DMS79 (cell line): ENCODE measurements around the gene GRIK2.

ENCODE experiments used
- DNase-seq: peaks from one replicate; lab custom pipeline; 2025; lab: John Stamatoyannopoulos, UW

GRIK2 gene

DNA sequence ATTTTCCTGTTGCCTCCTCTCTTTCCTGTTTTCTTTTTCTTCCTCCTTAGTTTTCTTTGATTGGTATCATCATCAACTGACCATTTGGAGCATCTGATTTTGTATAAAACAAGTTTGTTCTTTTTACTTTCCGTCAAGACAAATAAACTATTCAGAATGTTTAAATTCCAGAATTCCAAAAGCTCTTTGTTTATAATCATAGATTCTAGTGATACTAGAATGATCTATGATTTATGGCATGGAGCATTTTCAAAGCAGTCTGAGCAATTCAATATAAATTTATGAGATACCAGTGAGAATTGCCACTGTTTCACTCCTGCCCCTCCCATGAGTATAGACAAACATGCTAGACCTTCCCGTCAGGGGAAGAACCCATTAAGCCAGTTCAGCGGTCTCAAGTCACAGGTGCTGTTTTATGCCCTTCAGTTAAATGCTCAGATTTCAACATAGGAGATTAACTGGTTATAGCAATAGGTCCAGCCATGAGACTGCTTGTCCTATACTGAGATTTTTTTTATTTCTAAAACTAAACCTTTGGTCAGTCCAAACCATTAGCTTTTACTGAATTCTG is 60.7 kb downstream of the GRIK2 start:
- no peak for DNase-seq

DNA sequence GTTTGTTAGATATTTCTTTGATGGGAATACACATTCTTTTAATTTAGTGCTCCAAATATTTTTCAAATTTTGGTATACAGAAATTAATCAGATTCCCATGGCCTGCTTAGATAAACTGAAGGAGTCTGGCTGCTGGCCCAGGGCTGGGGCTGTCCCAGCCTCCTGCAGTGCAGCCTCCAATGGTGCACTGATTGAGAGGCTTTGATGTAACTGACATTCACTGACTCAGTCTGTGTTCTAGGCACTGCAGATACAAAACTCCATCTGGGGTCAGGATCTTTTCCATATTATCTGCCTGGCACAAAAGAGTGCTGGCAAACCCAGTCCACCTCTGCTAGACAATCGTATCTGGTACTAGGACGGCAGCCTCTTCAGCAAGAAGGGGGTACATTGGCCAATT is 64.8 kb downstream of the GRIK2 start:
- no peak for DNase-seq

DNA sequence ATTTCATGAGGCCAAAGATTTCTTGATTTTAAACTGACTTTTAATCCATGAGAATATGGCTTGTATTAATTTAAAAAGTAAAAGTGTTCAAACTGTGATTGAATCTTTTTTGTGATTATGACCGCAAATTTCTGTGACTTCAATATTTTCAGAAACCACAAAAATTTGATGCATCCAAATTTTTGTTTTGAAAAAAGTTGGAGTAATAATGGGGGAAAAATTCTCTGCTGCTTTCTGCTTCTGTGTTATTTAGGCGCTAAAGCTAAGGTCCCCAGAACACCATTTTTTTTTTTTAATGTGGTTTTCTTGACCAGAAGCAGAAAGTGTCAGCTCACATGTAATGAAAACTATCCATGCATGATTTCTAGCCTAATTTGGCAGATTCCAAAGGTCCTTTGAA is 65.3 kb downstream of the GRIK2 start:
- DNase-seq, result no peak

DNA sequence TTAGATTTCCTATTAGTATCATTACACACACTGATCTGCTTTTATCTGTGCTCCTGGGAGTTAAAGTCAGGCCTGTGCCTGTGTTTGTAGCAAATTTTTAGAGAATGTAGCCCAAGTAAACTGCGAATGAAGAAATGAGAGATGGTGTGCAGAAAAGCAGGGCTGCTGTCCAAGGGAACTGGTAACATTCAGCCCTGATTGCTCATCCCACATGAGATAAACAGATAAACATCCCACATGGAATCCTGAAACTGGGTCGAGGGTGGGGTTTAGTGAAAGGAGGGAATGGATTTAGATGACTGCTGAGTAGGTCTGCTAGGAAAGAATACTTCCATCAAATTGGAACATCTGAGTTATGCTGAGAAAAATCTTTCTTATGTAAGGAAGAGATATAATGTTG is 69.1 kb downstream of the GRIK2 start:
- DNase-seq, result no peak

DNA sequence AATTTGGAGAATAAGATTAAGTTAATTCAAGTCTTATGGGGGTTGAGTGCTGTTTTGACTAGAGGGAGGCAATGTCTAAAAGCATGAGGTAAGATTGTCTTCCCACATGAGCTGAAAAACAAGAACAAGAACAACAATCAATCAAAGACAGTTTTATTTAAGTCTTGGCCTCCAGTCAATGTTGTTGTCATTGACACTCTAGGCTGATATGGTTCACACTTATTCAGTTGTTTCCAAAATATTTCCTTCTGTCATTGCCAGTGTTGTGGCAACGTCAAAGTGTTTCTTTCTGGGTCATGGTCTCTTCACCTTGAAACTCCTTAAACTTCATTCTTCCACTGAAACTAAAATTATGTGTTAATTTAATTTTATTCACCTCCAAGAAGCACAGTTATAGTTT is 72.4 kb downstream of the GRIK2 start:
- no peak for DNase-seq

DNA sequence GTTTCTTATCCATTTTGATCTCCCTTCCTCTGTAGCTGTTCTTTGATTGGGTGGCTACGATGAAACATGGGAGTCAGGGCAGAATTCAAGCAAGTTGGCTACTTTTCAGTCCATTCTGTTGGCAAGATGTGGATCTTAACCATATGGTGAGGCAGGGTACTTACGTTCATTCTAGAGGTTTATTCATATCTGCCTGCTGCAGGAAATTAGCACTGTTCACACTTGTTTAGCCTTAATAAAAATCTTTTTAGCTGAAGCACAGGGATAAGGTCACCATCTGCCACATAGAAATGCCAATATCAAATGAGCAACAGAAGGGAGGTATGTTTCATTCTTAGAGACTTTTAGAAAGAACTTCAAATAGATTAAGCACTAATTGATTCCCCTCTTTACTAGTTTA is 83.9 kb downstream of the GRIK2 start:
- DNase-seq, result no peak

DNA sequence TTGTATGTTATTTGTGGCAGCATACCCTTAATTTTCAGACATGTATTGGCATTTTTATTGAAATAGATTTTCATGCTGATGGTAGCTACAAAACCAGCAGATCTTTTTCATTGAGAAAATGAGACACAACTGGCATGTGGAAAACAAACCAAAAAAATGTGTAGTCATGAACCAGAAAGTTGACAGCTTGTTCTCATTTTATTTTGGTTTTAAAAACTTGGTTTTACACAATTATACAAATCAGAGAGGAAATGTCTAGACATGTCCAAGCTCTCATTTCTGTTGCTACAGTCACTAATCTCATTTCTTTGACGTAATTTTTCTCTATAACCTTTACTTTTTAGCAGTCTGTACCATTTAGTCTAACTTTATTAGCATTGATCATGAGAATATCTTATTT is 85.4 kb downstream of the GRIK2 start:
- DNase-seq, result no peak

DNA sequence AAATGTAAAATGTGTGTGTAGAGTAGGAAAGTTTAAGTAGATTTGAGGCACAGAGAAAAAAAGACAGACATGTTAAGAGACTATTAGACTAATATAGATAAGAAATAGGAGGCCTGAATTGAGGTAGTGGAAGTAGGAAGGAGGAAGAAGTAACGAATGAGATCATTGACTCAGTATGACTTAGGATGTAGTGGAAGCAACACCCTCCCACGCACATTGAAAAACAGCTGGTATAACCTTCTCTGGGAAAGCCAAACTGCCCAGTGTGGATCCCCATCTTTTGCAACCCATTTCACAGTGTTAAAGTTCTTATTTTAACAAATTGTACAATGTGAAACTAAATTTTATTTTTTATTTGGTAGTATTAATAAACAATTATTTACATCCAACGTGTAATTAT is 89.1 kb downstream of the GRIK2 start:
- no peak for DNase-seq

DNA sequence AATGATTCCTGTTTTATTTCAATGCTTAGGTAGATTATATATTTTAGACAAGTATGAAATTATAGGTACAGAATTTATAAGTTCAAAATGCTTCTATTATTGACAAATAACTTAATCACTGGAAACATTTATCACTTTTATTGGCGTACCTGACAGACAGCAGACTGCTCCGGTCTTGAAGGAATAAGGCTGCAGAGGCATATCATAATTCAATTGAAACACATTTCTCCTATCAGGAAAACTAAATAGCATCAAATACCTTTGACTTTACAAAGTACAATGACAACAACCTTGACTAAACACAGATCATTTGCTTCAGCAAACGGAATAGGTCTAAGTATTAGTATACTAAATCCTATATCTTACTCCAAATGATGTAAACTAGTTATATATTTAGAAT is 91.3 kb downstream of the GRIK2 start:
- no peak for DNase-seq

DNA sequence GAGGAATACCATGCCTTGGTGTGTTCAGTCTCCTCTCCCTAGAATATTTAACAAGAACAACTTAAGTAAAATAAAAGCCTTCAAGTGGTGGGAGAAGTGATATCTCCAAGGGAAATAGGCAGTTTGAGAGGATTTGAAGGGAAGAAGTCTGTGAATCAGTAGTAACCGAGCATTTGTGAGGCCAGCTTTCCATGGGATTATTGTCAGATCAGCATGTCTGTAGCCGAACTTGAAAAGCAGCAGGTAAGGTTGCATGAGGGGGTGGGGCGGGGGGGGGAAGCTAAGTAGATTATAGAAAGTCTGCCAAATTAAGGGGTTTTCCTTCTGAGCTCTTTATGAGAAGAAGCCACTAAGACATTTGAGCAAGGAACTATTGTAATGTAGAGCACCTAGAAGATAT is 92.6 kb downstream of the GRIK2 start:
- no peak for DNase-seq

DNA sequence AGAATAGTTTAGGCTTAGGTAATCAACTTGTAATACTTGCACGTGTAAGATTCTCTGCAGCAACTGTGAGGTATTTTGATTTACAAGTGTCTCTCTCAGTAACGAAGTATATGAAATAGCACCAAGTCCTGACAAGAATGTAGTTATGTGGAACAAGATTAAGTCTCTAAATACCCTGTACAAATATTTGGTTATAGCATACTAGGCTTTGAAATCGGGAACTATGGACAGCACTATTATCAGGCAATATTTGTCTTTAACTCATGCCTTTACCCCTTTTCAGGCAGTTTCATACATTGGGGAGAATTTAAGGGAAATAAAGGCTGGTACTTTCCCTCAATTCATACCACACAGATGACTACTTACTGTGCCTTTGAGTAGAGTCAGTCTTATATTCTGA is 93.2 kb downstream of the GRIK2 start:
- no peak for DNase-seq

DNA sequence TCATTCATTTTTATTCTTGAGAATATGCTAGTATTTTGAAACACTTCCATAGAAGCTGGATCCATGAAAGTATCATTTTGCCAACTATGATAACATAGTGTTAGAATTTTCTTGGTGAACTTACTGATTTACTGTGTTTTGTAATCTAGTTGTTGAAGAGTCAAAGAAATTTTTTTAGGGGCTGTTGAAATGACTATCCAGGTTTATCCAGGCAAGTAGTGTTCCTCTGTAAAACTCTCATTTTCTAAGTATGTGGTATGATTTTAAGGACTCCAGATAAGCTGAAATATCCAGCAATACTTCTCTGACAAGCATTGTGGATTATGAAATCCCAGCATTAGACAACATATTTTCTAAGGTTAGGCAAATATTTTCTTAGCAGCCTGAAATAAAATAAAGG is 95.9 kb downstream of the GRIK2 start:
- DNase-seq, result no peak

DNA sequence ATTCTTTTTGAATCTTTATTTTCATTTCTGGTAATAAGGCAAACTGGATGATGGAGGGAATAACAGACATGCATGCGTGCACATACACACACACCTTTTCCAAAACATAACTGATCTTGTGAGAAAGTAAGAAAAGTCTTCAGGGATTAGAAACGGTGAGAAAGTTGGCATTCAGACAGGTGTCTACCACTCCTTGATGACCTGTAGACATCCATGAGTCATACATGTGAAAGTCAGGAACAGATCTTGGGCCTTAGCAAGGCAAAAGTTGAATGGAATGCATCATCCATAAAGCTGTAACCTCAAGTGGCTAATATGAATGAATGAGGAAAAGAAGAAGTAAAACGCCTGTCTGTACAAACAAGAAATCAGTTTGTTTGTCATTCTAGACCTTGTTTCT is 97.3 kb downstream of the GRIK2 start:
- no peak for DNase-seq

DNA sequence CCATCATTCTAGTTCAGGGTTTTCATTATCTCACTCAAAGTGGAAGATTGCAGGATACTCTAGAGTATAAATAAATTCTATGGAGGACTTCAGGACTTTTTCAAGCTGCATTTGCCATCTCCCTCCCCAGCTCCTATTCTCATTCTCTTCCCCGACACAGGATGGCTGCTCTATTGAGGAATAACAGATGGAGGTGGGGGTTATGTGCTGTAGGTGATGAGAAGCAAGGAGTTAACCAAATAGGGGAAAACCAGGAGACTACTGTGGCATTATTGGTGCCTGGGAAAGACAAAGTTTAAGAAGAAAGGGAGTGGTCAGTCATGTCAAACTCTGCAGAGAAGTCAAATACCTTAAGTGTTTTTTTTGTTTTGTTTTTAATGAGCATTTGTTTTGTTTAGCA is 109.3 kb downstream of the GRIK2 start:
- no peak for DNase-seq

DNA sequence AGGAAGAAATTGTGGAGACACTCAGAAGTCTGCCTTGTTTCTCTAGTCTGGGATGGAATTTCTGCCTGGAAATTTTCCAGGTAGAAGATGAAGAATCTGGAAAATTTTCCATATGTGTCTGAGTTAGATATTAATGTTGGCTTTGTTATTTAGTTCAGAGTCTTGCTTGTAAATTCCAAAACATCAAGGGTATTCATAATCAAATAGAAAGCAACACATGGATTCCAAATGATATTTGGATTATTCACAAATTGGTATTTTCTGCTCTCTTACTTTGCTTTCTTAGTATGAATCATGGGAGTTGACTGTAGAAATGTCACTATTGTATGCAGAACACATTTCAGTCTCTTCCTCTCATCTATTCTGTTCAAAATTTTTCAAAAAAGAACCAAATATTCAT is 116.0 kb downstream of the GRIK2 start:
- DNase-seq, result no peak

DNA sequence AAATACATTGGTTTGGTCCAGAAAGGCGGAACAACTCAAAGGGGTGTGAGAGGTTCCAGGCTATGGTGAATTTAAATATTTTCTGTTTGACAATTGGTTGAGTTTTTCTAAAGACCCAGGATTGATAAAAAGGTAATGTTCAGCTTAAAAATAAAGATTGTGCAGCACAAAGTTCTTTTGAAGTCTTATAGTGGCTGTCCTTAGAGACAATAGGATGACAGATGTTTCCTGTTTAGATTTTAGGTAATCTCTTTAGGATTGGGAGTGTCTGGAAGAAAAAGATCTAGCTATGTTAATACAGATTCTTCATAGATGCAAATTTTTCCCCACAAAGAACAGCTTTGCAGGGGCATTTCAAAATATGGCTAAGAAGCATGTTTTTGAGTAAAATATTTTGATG is 119.7 kb downstream of the GRIK2 start:
- no peak for DNase-seq

DNA sequence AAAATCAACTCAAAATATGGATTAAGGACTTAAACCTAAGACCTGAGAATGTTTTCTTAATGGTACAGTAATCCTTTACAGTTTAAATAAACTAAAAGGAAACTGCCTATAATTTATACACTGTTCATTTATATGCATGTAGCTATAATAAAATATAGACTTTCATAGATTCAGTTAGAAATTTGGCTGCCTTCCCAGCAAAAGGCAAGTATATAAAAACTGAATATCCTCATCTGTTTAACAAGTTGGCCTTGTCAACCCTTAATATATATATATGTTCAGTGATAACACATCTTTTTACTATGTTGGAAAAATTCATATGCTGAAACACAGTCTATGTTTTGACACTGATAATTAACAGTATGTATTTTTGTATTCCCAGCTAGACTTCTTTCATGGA is 123.1 kb downstream of the GRIK2 start:
- no peak for DNase-seq

DNA sequence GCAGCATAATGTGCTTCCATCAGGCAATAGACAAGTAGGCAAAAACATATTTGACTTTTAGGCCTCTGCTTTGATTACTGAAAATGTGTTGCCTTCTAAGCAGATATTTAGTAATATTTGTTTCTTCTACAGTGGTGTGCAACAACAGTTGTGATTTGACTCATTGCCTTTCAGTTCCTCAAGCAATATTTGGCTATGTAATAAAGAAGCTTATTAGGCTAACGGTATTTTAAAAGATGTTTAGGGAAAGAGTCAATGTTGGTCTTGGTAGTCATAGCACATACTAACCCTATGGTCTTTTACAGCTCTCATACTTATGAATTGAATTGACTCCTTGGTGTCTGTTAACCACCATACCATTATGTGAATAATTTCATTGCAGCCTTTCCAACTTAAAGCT is 124.1 kb downstream of the GRIK2 start:
- DNase-seq, result no peak

DNA sequence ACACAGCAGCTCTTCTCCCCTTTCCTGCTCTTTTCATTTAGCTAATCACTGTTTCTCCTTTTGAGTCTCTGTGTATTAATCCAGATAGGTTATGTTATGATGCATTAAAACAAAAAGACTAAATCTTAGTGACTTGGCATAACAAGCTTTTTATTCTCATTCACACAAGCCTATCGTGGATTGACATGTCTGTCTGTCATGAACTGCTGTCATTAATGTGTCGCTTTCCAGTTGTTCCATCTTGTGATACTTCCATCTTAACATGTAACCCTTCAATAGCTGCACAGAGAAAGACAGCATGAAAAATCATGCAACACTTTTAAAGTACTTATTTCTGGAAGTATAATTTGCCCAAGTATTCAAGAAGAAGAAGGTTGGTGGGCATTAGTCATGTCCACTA is 128.7 kb downstream of the GRIK2 start:
- no peak for DNase-seq

DNA sequence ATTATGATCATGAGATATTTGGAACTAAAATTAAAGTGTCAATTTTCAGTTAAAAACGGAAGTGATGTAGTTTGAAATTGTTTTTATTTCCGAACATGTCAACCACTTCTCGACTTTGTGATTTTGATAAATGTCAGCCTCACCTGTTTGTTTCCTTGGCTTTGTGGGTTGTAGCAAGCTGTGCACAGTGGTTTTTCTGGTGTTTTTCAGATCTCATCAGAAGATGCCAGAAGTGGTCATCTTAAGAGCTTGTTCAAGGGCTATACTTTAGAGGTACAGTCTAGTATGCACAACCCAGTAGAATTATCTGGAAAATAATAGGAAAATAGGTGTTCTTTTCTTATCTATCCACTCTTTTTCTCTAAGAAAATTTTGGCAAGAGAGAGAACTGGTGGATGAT is 134.0 kb downstream of the GRIK2 start:
- no peak for DNase-seq

DNA sequence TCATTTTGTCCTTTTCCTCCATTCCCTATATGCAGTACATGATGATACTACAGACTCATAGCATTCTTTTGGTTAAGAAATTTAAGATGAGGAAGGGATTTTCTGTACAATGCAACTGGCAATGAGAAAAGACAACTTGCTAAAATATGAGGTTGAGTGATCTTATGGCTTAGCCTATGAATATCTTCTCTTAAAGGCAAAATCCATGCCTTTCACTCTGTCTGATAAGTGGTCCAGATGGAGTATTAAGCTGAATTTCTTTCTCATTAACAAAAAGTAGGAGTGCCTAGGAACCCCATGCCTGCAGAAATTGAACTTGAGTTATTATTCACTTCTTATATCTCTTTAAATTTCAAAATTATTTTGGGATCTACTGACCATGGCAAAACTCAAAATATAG is 135.3 kb downstream of the GRIK2 start:
- DNase-seq, result no peak

DNA sequence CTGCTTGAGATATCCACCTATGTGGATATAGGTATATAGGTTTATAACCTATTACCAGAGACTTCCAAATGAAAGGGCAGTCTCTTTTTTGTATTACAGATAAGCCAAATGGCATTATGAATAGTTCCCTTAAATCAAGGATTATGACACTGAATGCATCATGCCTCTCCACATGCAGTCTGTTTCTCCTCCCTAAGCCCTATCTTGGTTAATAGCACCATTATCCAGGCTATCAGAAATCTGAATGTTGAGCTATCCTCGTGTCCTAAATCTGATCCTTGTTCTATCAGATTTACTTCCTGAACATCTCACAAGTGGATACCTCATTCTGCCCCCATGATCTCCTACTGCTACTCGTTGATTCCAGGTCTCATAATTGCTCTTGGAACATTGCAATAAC is 138.0 kb downstream of the GRIK2 start:
- no peak for DNase-seq

DNA sequence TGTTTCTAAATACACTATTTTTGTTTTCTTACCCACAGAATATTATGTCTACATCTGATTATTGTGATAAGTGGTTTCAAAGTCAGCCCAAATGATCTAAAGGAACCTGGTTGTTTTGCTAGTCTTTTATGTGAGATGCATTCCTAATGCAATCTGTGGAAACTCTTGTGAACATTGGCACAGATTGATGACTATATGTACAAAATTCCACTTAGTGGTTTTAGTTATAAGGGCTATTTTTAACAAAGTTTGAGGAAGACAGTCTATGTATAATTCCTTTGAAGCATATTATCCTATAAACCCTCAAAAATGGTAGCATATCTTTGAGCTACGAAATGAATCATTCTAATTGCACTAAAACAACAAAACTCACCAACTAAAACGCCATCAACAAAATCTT is 140.9 kb downstream of the GRIK2 start:
- no peak for DNase-seq

DNA sequence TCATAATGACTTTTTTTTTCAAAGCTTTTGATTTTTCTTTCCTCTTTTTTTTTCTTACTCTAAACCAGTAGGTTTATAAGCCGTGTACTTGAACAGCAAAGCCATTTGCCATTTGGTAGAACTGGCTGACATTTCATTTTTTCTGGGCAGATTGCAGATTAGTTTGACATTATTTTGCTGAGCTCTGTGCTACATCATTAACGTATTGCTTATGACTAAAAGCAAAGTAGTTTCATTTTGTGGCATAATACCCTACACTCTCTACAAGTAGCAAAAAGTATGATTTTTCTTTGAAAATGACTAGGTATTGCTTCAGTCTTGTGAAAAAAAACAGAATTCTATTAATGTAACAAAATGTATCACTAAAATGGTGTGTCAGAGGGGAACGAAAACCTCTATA is 141.3 kb downstream of the GRIK2 start:
- DNase-seq, result no peak

DNA sequence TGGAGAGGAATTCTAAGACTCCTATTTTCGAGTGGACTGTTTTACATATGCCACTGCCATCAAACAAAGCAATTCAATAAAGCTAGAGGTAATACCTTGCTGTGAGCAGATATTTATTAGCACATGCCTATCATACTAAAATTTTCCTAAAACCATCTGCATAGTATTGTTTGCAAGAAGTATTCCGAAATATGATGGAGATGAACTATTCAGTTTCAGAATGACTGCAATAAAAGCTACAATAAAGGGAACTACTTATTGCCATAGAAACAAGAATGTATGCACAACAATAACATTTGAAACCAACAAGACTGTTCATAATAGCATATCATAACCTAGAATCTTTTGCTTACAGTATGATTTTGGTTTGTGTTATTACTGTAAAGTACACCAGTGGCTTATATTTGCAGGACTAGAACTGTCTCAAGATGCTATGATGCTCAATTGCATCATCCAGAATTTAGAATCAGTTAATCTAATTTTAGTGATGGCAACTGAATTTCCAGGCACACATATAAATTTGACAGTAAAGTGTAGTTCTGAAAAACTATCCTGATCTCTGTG is 144.3 kb downstream of the GRIK2 start:
- DNase-seq, result no peak
